Right lobe of liver (tissue), 6 donors: Measurements from ENCODE around the gene NPNT. TPM values are rescaled to one million over a fixed set of nuclear protein-coding genes. Genes with fewer than 3 reads are reported as not detected.

Experiments
- ATAC-seq, 4 donors: fragments of 200-7000 bp; cut with Tn5 transposase; one replicate each; pipeline ENCODE4 v1.9.1; 2020; ENCODE audit warnings: mild to moderate bottlenecking in 4 of 4, moderate library complexity in 4 of 4
- DNase-seq, 3 donors: peaks; one replicate each; pipeline ENCODE4 v3.0.0-alpha.2; 2020
- H3K27ac ChIP-seq, 3 donors: fragments of 200-600 bp; one replicate each; pipeline ENCODE4 v1.8.0; 2022
- H3K27me3 ChIP-seq, 2 donors: fragments of 200-600 bp; one replicate each; pipeline ENCODE4 v1.8.0; 2022
- H3K36me3 ChIP-seq, 4 donors: fragments of 200-600 bp; sonication (generic) in 1 of 4; one replicate each; pipeline versions ENCODE4 v1.5.1 to v1.8.0; 2017 to 2022; ENCODE audit warnings: control low read depth in 1 of 4
- H3K4me1 ChIP-seq, 4 donors: fragments of 200-600 bp; sonication (generic) in 1 of 4; one replicate each; pipeline versions ENCODE4 v1.5.1 to v1.8.0; 2017 to 2022; ENCODE audit warnings: control low read depth in 1 of 4
- H3K4me3 ChIP-seq, 3 donors: fragments of 200-600 bp; one replicate each; pipeline ENCODE4 v1.8.0; 2022
- H3K9me3 ChIP-seq, 4 donors: fragments of 200-600 bp; sonication (generic) in 1 of 4; one replicate each; pipeline versions ENCODE4 v1.5.1 to v1.8.0; 2017 to 2022; ENCODE audit warnings: control low read depth in 1 of 4
- CTCF ChIP-seq, 4 donors: fragments of 200-600 bp in 3 of 4; fragments of 450-650 bp in 1 of 4; IDR thresholded peaks; one replicate each; pipeline versions ENCODE4 v1.5.1 to v1.8.0; 2016 to 2022; ENCODE audit warnings: antibody characterized with exemption in 4 of 4, mild to moderate bottlenecking in 2 of 4
- POLR2A ChIP-seq: fragments of 450-650 bp; IDR thresholded peaks from one replicate; pipeline ENCODE4 v1.6.1; 2017; ENCODE audit warnings: antibody characterized with exemption, mild to moderate bottlenecking
- WGBS: methylation state at CpG from one replicate; pipeline ENCODE4 v1.1.6; 2018; ENCODE audit warnings: low coverage, low lambda C conversion rate; ENCODE audit not compliant: insufficient coverage; ENCODE audit errors: missing lambda C conversion rate; 5-methylcytosine and 5-hydroxymethylcytosine counted together
- intact Hi-C, 2 donors: fragments of 100-400 bp; cut with DNase I; formaldehyde crosslinking; loops; one replicate each; pipeline versions ENCODE4 v1.11.2 to v1.14.1; 2022
- total RNA-seq, 6 experiments: library from RNA; depleted of rRNA in 2 of 6; stranded (reverse); fragments of >200 nt in 2 of 6; fragmentation: NEBNext Ultra II Directional in 3 of 6; extraction: Animal tissue kit (Norgen Biotek cat#: 25700) in 3 of 6; gene quantifications; one replicate each; pipeline versions ENCODE4 v1.1.0 to v1.2.4, GENCODE V29; 2016 to 2023
- donor health status: DM: no; HTN: yes; CAD: no.
- donor health status: DM: no; HTN: no; CAD: no.
- donor health status: DM: no; HTN: no; CAD: no.
- donor health status: DM: no; HTN: yes; CAD: no.
- donor health status: DM: no; HTN: yes; CAD: no.

Gene NPNT
- total RNA-seq, 6 experiments from 2014 or later = 0.71 to 1.7 (median 1.1) TPM

DNA sequence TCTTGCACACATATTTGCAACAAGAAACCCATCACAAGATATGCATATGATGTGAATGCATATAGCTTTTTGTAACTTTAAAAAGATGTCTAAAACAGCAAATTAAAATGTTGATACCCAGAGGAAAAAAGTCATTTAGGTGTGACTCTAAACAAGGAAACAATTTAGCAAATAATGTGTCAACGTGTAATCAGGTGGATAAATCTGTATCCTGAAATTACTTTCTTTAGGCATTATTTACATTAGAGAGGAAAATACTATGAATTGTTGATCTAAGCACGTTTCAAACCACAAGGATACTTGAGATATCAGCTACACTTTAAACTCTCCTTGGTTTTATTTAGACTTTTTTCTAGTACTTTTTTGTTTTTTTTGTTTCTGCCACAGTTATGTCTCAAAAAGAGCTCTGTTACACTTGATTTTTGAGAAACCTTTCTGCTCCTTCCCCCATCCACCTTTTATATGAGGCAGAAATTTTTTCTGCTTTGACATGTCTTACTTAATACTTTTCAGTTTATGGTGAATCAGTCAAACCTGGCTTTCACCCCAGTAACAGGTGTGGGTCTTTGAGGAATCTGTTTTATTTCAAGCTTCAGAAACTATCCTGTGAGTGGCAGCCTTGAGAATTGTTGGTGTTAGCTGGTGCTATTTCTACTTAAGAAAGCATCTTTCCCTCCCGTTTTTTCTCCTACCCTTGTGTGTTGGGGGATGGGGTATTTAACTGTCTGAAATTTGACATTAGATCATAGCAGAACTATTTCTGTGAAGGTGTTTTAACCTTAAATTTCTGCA lies 1.9 kb downstream of the NPNT start:
- intact Hi-C loops = no loop called here
- DNase-seq (no peak), ATAC-seq (no peak)
- TF ChIP-seq POLR2A (no peak), CTCF (IDR thresholded peaks at IDR 0.05) (no peak)
- Histone ChIP-seq H3K4me3 (no peak overlapping the region), H3K27me3 (peaks cover 0 to 15% of the 10 kb centered on the region in 2 donors), H3K9me3 (no peaks in the 10 kb centered on the region), H3K36me3 (no peaks in the 10 kb centered on the region), H3K27ac (no peak overlapping the region), H3K4me1 (no peaks in the 10 kb centered on the region)
- WGBS = 10% methylated on average over 3 of the region's 3 CpGs

DNA sequence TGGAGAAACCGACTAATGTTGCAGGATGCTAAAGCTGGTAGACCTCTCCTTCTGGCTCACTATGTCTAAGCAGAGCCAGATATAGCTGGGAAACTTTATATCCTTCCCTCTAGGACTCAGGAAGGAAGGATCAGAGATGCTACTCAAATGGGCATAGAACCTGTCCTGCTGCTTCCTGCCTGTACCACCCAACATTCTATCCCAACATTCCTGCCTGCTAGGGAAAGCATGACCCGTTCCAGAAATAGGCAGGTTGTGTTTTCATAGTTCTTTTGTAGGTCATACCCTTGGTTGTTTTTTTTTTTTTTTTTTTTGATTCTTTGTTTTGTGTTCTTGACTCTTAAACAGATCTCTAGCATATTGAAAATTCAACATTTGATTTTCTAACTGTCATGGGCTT lies 5.3 kb downstream of the NPNT start:
- intact Hi-C loops = no loop called here
- ATAC-seq (no peak), DNase-seq (no peak)
- no peaks in the 10 kb centered on the region for H3K4me1 ChIP-seq
- 20% methylated on average over 2 of the region's 2 CpGs for WGBS
- H3K9me3 ChIP-seq = no peaks in the 10 kb centered on the region
- no peak overlapping the region for H3K27ac ChIP-seq
- no peak for TF ChIP-seq POLR2A
- TF ChIP-seq CTCF (IDR thresholded peaks at IDR 0.05) = no peak
- H3K27me3 ChIP-seq = peaks cover 0 to 13% of the 10 kb centered on the region in 2 donors
- H3K36me3 ChIP-seq = no peaks in the 10 kb centered on the region
- no peak overlapping the region for H3K4me3 ChIP-seq

GRCh38 chr4:105902550-105903262 lies 7.4 kb downstream of the NPNT start:
- H3K4me3 ChIP-seq = no peak overlapping the region
- TF ChIP-seq CTCF (IDR thresholded peaks at IDR 0.05) (no peak), POLR2A (no peak)
- no peaks in the 10 kb centered on the region for H3K27me3 ChIP-seq
- ATAC-seq (no peak), DNase-seq (no peak)
- H3K9me3 ChIP-seq = no peaks in the 10 kb centered on the region
- no peaks in the 10 kb centered on the region for H3K36me3 ChIP-seq
- WGBS = 62% methylated on average over 2 of the region's 2 CpGs
- intact Hi-C loops = no loop called here
- no peaks in the 10 kb centered on the region for H3K4me1 ChIP-seq
- no peak overlapping the region for H3K27ac ChIP-seq

DNA sequence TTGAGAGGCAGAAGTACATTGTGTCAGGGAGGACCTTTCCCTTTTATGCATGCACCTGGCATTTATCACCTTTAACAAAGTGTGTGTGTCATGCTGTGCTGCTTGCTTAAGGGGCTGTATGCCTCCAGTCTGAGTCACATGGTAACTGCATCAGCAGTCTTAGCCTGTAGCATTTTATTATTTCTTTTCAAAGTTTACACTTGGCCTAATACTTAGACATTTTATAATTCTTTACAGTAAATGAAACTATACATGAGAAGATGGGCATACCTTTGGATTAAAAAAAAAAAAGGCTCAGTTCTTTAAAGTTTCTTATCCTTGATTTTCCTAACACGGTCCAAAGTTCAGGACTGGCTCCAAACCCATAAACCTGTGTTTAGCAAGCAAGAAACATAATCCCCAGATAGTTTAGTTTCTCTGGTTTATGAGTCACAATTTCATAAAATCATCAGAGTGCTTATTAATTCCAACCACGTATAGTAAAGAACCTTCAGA lies 14.6 kb downstream of the NPNT start:
- no peak for DNase-seq
- H3K27me3 ChIP-seq = no peaks in the 10 kb centered on the region
- no peaks in the 10 kb centered on the region for H3K9me3 ChIP-seq
- no peak for ATAC-seq
- H3K4me1 ChIP-seq = no peaks in the 10 kb centered on the region
- intact Hi-C loops = no loop called here
- no peak overlapping the region for H3K4me3 ChIP-seq
- H3K27ac ChIP-seq = no peak overlapping the region
- H3K36me3 ChIP-seq = no peaks in the 10 kb centered on the region
- TF ChIP-seq POLR2A (no peak), CTCF (IDR thresholded peaks at IDR 0.05) (no peak)
- WGBS = 51% methylated on average over 2 of the region's 2 CpGs
